Transverse colon (tissue), 4 donors: ENCODE measurements around the gene TMC5. TPM values are rescaled to one million over a fixed set of nuclear protein-coding genes. Genes with fewer than 3 reads are reported as not detected.

Experiments
- DNase-seq: peaks from one replicate; pipeline ENCODE4 v3.0.0-alpha.2; 2019
- H3K27ac ChIP-seq, 4 donors: fragments of 200-600 bp; sonication (generic); 2 replicates each; pipeline ENCODE4 v1.5.1; 2016 to 2018; ENCODE audit warnings: inconsistent platforms in 4 of 4
- H3K27me3 ChIP-seq: fragments of 200-600 bp; sonication (generic); 2 replicates; pipeline ENCODE4 v1.5.1; 2017; ENCODE audit warnings: inconsistent platforms
- H3K36me3 ChIP-seq, 4 donors: fragments of 200-600 bp; sonication (generic); 2 replicates each; pipeline ENCODE4 v1.5.1; 2017 to 2019; ENCODE audit warnings: inconsistent platforms in 4 of 4
- H3K4me1 ChIP-seq, 4 donors: fragments of 200-600 bp; sonication (generic); 2 replicates each; pipeline ENCODE4 v1.5.1; 2017 to 2020; ENCODE audit warnings: inconsistent platforms in 4 of 4
- H3K4me3 ChIP-seq, 4 donors: fragments of 200-600 bp; sonication (generic); 1 replicate in 1 of 4; 2 replicates in 3 of 4; pipeline versions ENCODE4 v1.5.1 to v1.6.1; 2017 to 2019; ENCODE audit warnings: inconsistent platforms in 4 of 4
- H3K9me3 ChIP-seq, 2 donors: fragments of 200-600 bp; sonication (generic); 2 replicates each; pipeline ENCODE4 v1.5.1; 2017 to 2019; ENCODE audit warnings: inconsistent platforms in 2 of 2
- EP300 ChIP-seq: sonication (generic); formaldehyde crosslinking; IDR thresholded peaks from one replicate; pipeline ENCODE4 v1.6.1; 2017; ENCODE audit warnings: antibody characterized with exemption, low read depth
- POLR2A ChIP-seq: fragments of 450-650 bp; IDR thresholded peaks from one replicate; pipeline ENCODE4 v1.6.1; 2016; ENCODE audit warnings: antibody characterized with exemption, mild to moderate bottlenecking, moderate library complexity
- POLR2AphosphoS5 ChIP-seq, 3 donors: sonication (generic); formaldehyde crosslinking; IDR thresholded peaks; one replicate each; pipeline ENCODE4 v1.6.1; 2016; ENCODE audit warnings: antibody characterized with exemption in 3 of 3
- WGBS, 2 donors: methylation state at CpG; one replicate each; pipeline ENCODE4 v1.1.5; 2018; ENCODE audit warnings: low coverage in 1 of 2; 5-methylcytosine and 5-hydroxymethylcytosine counted together
- in situ Hi-C, 4 donors: fragments of 200-750 bp; cut with MboI; loops; one replicate each; pipeline versions ENCODE4 v1.15.0 to v1.15.1; 2017; ENCODE audit warnings: low sequenced_read_pairs in 3 of 4, low pct_ligation_motif_present in 1 of 4, low pct_unique_long_range_greater_than_20kb in 1 of 4
- intact Hi-C: fragments of 100-400 bp; cut with DNase I; formaldehyde crosslinking; loops from one replicate; pipeline ENCODE4 v1.15.1; 2023; ENCODE audit warnings: low total_unique reads
- total RNA-seq, 4 donors: library from RNA; depleted of rRNA; stranded (reverse); fragments of >200 nt; gene quantifications; one replicate each; pipeline ENCODE4 v1.1.0, GENCODE V29; 2016
- TF ChIP-seq, protein P1 (sequence below), 5 experiments: fragments of 200-600 bp in 3 of 5; fragments of 450-650 bp in 2 of 5; sonication (generic) in 3 of 5; IDR thresholded peaks; 1 replicate in 2 of 5; 2 replicates in 3 of 5; pipeline ENCODE4 v1.5.1; 2016 to 2017; ENCODE audit warnings: antibody characterized with exemption in 5 of 5, inconsistent platforms in 3 of 5, mild to moderate bottlenecking in 2 of 5, moderate library complexity in 1 of 5

The TMC5 gene
- total RNA-seq, 4 donors from 2014 or later: 14.5 to 94.6 (median 82.4) TPM

DNA sequence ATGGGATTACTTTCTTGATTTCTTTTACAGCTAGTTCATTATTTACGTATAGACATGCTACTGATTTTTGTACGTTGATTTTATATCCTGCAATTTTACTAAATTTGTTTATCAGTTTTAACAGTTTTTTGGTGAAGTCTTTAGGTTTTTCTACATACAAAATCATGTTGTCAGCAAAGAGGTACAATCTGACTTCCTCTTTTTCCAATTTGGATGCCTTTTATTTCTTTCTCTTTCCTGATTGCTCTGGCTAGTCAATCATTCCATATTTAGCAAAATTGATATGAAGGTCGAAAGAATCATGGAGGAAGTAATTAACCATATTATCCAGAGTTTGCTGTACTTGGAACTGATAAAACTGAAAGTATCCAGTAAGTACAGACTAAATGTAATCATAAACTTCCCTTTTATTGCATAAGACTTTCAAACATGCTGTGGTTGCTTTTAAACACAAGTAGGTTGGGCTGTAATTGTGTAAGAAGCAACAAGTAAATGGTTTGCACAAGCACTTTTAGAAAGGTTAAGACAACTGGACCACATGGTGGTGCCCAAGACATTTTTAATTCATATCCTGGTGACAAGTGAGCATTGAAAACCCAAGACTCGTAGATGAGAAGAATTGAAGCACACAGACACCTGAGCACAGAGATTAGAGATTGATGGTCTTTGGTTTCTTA is 95.8 kb downstream of the TMC5 start:
- Histone ChIP-seq H3K27me3 (no peaks in the 10 kb centered on the region), H3K27ac (peak overlapping the region; percentile 69 to 81 (median 72)), H3K4me1 (peaks cover 10 to 59% (median 25%) of the 10 kb centered on the region in 4 donors), H3K9me3 (no peaks in the 10 kb centered on the region), H3K4me3 (no peak overlapping the region), H3K36me3 (peaks cover 0 to 14% (median 7%) of the 10 kb centered on the region in 4 donors)
- 37 to 48% methylated on average over 4 of the region's 4 CpGs for WGBS, 2 donors
- intact Hi-C loops (no loop called here), in situ Hi-C loops (loop anchor here in 2 of 4 donors (25.0 kb wide), 1 partner anchor 426 kb away; no protein-coding TSS in a partner anchor)
- peak in 1 of 3 donors; percentile 68 for TF ChIP-seq POLR2AphosphoS5 (IDR thresholded peaks at IDR 0.05)
- TF ChIP-seq EP300: no peak
- DNase-seq: no peak

DNA sequence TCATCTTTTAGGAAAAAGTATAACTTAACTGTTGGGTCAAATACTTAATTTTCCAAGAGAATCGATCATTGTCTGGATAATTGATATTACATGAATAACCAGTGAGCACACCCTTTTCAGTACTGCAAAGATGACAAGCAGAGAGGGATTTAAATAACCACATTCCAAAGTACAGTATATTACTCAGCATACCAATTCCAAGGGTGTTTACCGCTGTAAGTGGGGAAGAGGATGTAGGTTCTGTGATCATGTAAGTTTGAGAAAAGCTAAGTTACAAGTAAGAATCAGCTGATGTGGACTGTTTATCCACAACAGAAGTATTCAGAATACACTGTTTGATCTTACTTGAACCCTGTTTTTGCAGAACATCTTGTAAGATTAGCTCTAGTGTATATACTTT is 98.1 kb downstream of the TMC5 start:
- Histone ChIP-seq H3K4me1 (peaks cover 26 to 81% (median 44%) of the 10 kb centered on the region in 4 donors), H3K9me3 (no peaks in the 10 kb centered on the region), H3K27me3 (no peaks in the 10 kb centered on the region), H3K36me3 (peaks cover 0 to 4% (median 0%) of the 10 kb centered on the region in 4 donors), H3K27ac (peak overlapping the region; percentile 59 to 81 (median 70)), H3K4me3 (no peak overlapping the region)
- intact Hi-C loops: no loop called here
- WGBS, 2 donors: 60 to 69% methylated on average over 2 of the region's 2 CpGs
- TF ChIP-seq POLR2AphosphoS5 (IDR thresholded peaks at IDR 0.05) (peak in 1 of 3 donors; percentile 54), EP300 (no peak)
- no peak for DNase-seq
- in situ Hi-C loops: loop anchor here in 2 of 4 donors (25.0 kb wide), 1 partner anchor 428 kb away; no protein-coding TSS in a partner anchor

DNA sequence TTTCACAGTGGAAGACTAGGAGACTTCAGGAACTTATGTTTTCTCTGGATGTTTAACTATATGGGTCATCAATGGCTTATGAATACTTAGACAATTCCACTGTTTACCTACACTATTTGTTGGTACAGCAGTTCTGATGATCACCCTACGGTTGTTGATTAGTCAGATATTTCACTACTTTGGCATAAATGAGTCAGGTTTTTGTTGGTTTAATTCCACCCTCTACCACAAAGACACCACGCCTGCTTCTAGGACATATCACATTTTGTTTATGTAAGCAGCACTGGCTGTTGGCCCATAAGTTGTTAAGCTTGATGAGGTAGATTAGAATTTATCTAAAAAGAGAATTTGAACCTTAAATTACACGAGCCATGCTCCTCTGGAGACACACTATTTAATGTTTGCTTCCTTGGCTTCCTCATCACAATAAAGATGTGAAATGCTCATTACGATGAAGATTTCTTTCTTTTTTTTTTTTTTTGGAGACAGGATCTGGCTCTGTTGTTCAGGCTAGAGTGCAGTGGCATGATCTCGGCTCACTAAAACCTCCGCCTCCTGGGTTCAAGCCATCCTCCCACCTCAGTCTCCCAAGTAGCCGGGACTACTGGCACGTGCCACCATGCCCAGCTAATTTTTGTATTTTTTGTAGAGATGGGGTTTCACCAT is 99.9 kb downstream of the TMC5 start:
- Histone ChIP-seq H3K27me3 (no peaks in the 10 kb centered on the region), H3K9me3 (no peaks in the 10 kb centered on the region), H3K36me3 (no peaks in the 10 kb centered on the region), H3K4me3 (no peak overlapping the region), H3K4me1 (peaks cover 26 to 86% (median 51%) of the 10 kb centered on the region in 4 donors), H3K27ac (peak overlapping the region; percentile 59 to 81 (median 70))
- DNase-seq: no peak
- no peak for TF ChIP-seq POLR2A
- TF ChIP-seq POLR2AphosphoS5 (IDR thresholded peaks at IDR 0.05): peak in 1 of 3 donors; percentile 11
- TF ChIP-seq, protein P1, sequence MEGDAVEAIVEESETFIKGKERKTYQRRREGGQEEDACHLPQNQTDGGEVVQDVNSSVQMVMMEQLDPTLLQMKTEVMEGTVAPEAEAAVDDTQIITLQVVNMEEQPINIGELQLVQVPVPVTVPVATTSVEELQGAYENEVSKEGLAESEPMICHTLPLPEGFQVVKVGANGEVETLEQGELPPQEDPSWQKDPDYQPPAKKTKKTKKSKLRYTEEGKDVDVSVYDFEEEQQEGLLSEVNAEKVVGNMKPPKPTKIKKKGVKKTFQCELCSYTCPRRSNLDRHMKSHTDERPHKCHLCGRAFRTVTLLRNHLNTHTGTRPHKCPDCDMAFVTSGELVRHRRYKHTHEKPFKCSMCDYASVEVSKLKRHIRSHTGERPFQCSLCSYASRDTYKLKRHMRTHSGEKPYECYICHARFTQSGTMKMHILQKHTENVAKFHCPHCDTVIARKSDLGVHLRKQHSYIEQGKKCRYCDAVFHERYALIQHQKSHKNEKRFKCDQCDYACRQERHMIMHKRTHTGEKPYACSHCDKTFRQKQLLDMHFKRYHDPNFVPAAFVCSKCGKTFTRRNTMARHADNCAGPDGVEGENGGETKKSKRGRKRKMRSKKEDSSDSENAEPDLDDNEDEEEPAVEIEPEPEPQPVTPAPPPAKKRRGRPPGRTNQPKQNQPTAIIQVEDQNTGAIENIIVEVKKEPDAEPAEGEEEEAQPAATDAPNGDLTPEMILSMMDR (IDR thresholded peaks at IDR 0.05): no peak
- in situ Hi-C loops (loop anchor here in 2 of 4 donors (25.0 kb wide), 1 partner anchor 430 kb away; no protein-coding TSS in a partner anchor), intact Hi-C loops (no loop called here)
- 36 to 69% methylated on average over 4 to 8 of the region's 8 CpGs for WGBS, 2 donors

DNA sequence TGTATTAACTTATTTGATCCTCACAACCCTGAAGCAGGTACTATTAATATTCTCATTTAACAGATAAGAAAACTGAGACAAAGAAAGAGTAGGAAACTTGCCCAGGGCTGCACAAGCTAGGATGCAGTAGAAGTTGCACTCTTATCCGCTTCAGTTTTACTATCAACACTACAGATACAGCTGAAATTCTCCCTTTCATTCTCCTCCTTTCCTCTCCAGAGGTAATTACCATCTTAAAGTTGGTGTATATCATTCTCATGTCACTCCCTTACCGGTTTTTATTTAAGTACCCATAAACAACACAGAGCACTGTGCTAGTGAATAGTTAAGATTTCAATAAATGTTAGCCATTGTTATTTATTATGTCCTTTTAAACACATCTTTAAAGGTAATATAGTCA is 100.7 kb downstream of the TMC5 start:
- Histone ChIP-seq H3K27ac (no peak overlapping the region), H3K27me3 (no peaks in the 10 kb centered on the region), H3K4me3 (no peak overlapping the region), H3K36me3 (no peaks in the 10 kb centered on the region), H3K4me1 (peaks cover 26 to 86% (median 53%) of the 10 kb centered on the region in 4 donors), H3K9me3 (no peaks in the 10 kb centered on the region)
- DNase-seq: no peak
- intact Hi-C loops: no loop called here
- TF ChIP-seq EP300: no peak
- TF ChIP-seq POLR2AphosphoS5 (IDR thresholded peaks at IDR 0.05): no peak
- no peak for TF ChIP-seq POLR2A
- TF ChIP-seq, protein P1 (IDR thresholded peaks at IDR 0.05): no peak
- in situ Hi-C loops: loop anchor here in 2 of 4 donors (25.0 kb wide), 1 partner anchor 431 kb away; no protein-coding TSS in a partner anchor
- WGBS, 2 donors: 63 to 68% methylated on average over 2 of the region's 2 CpGs

DNA sequence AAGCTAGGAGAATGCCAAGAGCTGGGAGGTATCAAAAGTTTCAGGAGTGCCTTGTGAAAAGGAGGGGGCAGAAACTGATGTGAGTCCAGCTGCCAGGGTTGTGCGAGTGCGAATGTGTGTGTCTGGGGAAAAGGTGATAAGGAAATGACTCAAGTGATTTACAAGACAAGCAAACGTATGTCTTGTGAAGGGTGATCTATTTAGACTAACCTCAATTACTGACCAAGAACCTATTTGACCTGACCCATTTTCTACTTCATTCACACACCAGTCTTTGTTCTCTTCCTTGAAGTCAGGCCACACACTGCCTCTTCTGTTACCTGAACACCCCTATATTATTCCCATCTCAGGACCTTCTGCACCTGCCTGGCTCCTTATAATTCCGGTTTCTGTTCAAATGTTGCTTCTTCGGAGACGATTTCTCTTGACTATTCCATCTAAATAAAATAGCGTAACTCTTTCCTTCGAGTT is 103.2 kb downstream of the TMC5 start:
- H3K36me3 ChIP-seq: no peaks in the 10 kb centered on the region
- peak overlapping the region; percentile 70 to 95 (median 85) for H3K4me3 ChIP-seq
- TF ChIP-seq POLR2A: peak; percentile 62
- peak; percentile 29 to 80 (median 66) for TF ChIP-seq POLR2AphosphoS5 (IDR thresholded peaks at IDR 0.05)
- TF ChIP-seq EP300: no peak
- TF ChIP-seq, protein P1 (IDR thresholded peaks at IDR 0.05): no peak
- intact Hi-C loops: loop anchor here (5.0 kb wide), 1 partner anchor 36 kb away; the partner anchor contains the start of gene VPS35L
- no peaks in the 10 kb centered on the region for H3K27me3 ChIP-seq
- peaks cover 19 to 79% (median 45%) of the 10 kb centered on the region in 4 donors for H3K4me1 ChIP-seq
- 4% methylated on average over 8 of the region's 8 CpGs for WGBS, 2 donors
- in situ Hi-C loops: loop anchor here in 2 of 4 donors (25.0 kb wide), 1 partner anchor 434 kb away; no protein-coding TSS in a partner anchor
- H3K9me3 ChIP-seq: no peaks in the 10 kb centered on the region
- peak overlapping the region; percentile 96 to 99 (median 98) for H3K27ac ChIP-seq
- DNase-seq: peak; percentile 73
